SU-DHL-6 (cell line): ENCODE results near the gene ZNF341.

Experiments used
- CTCF ChIP-seq: fragments of 200-600 bp; sonication (generic); IDR thresholded peaks from one replicate; pipeline ENCODE4 v1.5.1; 2017; ENCODE audit warnings: antibody characterized with exemption, mild to moderate bottlenecking, low read length, moderate library complexity; ENCODE audit not compliant: insufficient read depth, poor library complexity, severe bottlenecking
- EZH2phosphoT487 ChIP-seq: fragments of 200-600 bp; sonication (generic), shearing (Covaris generic); conservative IDR thresholded peaks from 2 replicates; pipeline ENCODE4 v1.6.1; 2018; ENCODE audit warnings: mild to moderate bottlenecking, antibody characterized with exemption, low read length, moderate library complexity, mixed read lengths

GRCh38 chr20:33835615-33836172 lies 103.9 kb downstream of the ZNF341 start:
- TF ChIP-seq CTCF (no peak), EZH2phosphoT487 (no peak)
